Testis (tissue), 2 donors: ENCODE data around the gene ERCC1.

Experiments used
- POLR2A ChIP-seq: fragments of 450-650 bp; IDR thresholded peaks from one replicate; pipeline ENCODE4 v1.6.1; 2017; ENCODE audit warnings: antibody characterized with exemption, mild to moderate bottlenecking, moderate library complexity
- TF ChIP-seq, protein P1 (sequence below), 3 experiments: fragments of 450-650 bp in 2 of 3; fragments of 200-600 bp in 1 of 3; sonication (generic) in 1 of 3; IDR thresholded peaks; one replicate each; pipeline ENCODE4 v1.5.1; 2016 to 2019; ENCODE audit warnings: antibody characterized with exemption in 3 of 3, mild to moderate bottlenecking in 2 of 3, moderate library complexity in 1 of 3

DNA sequence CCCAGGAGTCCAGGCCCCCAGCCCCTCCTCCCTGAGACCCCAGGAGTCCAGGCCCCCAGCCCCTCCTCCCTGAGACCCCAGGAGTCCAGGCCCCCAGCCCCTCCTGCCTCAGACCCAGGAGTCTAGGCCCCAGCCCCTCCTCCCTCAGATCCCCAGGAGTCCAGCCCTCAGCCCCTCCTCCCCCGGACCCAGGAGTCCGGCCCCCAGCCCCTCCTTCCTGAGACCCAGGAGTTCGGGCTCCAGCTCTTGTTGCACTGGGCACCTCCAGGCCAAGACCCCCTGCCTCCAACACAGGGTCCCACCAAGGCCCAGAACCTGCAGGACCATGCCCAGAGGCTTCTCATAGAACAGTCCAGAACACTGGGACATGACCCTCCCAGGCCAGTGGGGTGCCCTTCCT, 3.8 kb downstream of the ERCC1 start:
- no peak for TF ChIP-seq POLR2A
- TF ChIP-seq, protein P1, sequence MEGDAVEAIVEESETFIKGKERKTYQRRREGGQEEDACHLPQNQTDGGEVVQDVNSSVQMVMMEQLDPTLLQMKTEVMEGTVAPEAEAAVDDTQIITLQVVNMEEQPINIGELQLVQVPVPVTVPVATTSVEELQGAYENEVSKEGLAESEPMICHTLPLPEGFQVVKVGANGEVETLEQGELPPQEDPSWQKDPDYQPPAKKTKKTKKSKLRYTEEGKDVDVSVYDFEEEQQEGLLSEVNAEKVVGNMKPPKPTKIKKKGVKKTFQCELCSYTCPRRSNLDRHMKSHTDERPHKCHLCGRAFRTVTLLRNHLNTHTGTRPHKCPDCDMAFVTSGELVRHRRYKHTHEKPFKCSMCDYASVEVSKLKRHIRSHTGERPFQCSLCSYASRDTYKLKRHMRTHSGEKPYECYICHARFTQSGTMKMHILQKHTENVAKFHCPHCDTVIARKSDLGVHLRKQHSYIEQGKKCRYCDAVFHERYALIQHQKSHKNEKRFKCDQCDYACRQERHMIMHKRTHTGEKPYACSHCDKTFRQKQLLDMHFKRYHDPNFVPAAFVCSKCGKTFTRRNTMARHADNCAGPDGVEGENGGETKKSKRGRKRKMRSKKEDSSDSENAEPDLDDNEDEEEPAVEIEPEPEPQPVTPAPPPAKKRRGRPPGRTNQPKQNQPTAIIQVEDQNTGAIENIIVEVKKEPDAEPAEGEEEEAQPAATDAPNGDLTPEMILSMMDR (IDR thresholded peaks at IDR 0.05), result no peak
